Neural cell (in vitro differentiated cells): ENCODE results near the gene DIABLO.

Source experiments
- CTCF ChIP-seq: fragments of 450-650 bp; IDR thresholded peaks from 2 replicates; pipeline ENCODE4 v1.5.1; 2014; ENCODE audit warnings: antibody characterized with exemption, mild to moderate bottlenecking, moderate library complexity; ENCODE audit not compliant: poor library complexity, severe bottlenecking
- EP300 ChIP-seq: fragments of 450-650 bp; conservative IDR thresholded peaks from 2 replicates; pipeline ENCODE4 v1.6.1; 2014; ENCODE audit warnings: antibody characterized with exemption, mild to moderate bottlenecking, moderate library complexity; ENCODE audit not compliant: poor library complexity, severe bottlenecking
- EZH2 ChIP-seq: fragments of 200-600, 300-800 bp; shearing (Covaris generic), sonication (generic); IDR thresholded peaks from 2 replicates; pipeline ENCODE4 v1.6.1; 2014; ENCODE audit warnings: antibody characterized with exemption, low read length, borderline replicate concordance, mild to moderate bottlenecking; ENCODE audit not compliant: insufficient read depth, poor library complexity, severe bottlenecking
- POLR2AphosphoS5 ChIP-seq: IDR thresholded peaks from 2 replicates; pipeline ENCODE4 v1.6.1; 2012

GRCh38 chr12:122184517-122184916 lies 41.3 kb downstream of the DIABLO start:
- no peak for TF ChIP-seq CTCF
- TF ChIP-seq POLR2AphosphoS5: no peak
- TF ChIP-seq EZH2: no peak
- TF ChIP-seq EP300: no peak
